Astrocyte (in vitro differentiated cells and primary cell): ENCODE data around the gene OR4N2. TPM values are rescaled to one million over a fixed set of nuclear protein-coding genes. Genes with fewer than 3 reads are reported as not detected.
"Not testable (repeated sequence)": the region's sequence is repeated elsewhere in the genome, so short reads cannot be mapped to it uniquely, and the experiment has no call there.

ENCODE experiments used
- DNase-seq: peaks from one replicate; pipeline ENCODE4 v3.0.0-alpha.2; 2010; ENCODE audit warnings: low read depth
- FAIRE-seq: peaks from 2 replicates; lab custom pipeline; 2011; peaks lifted over from hg19 to GRCh38; lab: Jason Lieb, UNC
- H2AFZ ChIP-seq: 2 replicates; pipeline ENCODE4 v1.6.0; 2012; ENCODE audit warnings: low read depth, low read length, inconsistent platforms
- H3K27ac ChIP-seq: 2 replicates; pipeline ENCODE4 v1.5.1; 2011; ENCODE audit warnings: low read depth, low read length, inconsistent platforms
- H3K27me3 ChIP-seq: 2 replicates; pipeline ENCODE4 v1.6.0; 2011; ENCODE audit warnings: low read length, inconsistent platforms; ENCODE audit not compliant: insufficient read depth
- H3K36me3 ChIP-seq: 2 replicates; pipeline ENCODE4 v1.5.1; 2011; ENCODE audit warnings: low read length, inconsistent platforms; ENCODE audit not compliant: insufficient read depth
- H3K4me1 ChIP-seq: 2 replicates; pipeline ENCODE4 v1.5.1; 2011; ENCODE audit warnings: low read length, inconsistent platforms; ENCODE audit not compliant: insufficient read depth
- H3K4me2 ChIP-seq: 2 replicates; pipeline ENCODE4 v1.6.0; 2012; ENCODE audit warnings: low read length, inconsistent platforms
- H3K4me3 ChIP-seq: 2 replicates; pipeline ENCODE4 v1.5.1; 2011; ENCODE audit warnings: low read depth, mild to moderate bottlenecking, low read length, inconsistent platforms; ENCODE audit not compliant: insufficient read depth
- H3K79me2 ChIP-seq: 2 replicates; pipeline ENCODE4 v1.6.0; 2012; ENCODE audit warnings: mild to moderate bottlenecking, low read length, inconsistent platforms; ENCODE audit not compliant: insufficient read depth
- H3K9ac ChIP-seq: 2 replicates; pipeline ENCODE4 v1.6.0; 2012; ENCODE audit warnings: mild to moderate bottlenecking, low read length, inconsistent platforms
- H3K9me3 ChIP-seq: 2 replicates; pipeline ENCODE4 v1.5.1; 2012; ENCODE audit warnings: low read depth, mild to moderate bottlenecking, low read length, inconsistent platforms; ENCODE audit not compliant: insufficient read depth
- H4K20me1 ChIP-seq: 2 replicates; pipeline ENCODE4 v1.6.0; 2012; ENCODE audit warnings: low read length, inconsistent platforms; ENCODE audit not compliant: insufficient read depth
- H3K27ac Mint-ChIP-seq: one replicate; pipeline ENCODE4 v1.8.0; 2021; ENCODE audit warnings: mild to moderate bottlenecking, mixed read lengths; ENCODE audit not compliant: unreplicated experiment
- H3K27me3 Mint-ChIP-seq: one replicate; pipeline ENCODE4 v1.8.0; 2021; ENCODE audit warnings: low read depth, mixed read lengths; ENCODE audit not compliant: unreplicated experiment
- H3K36me3 Mint-ChIP-seq: one replicate; pipeline ENCODE4 v1.8.0; 2021; ENCODE audit warnings: low read depth, mixed read lengths; ENCODE audit not compliant: unreplicated experiment
- H3K4me1 Mint-ChIP-seq: one replicate; pipeline ENCODE4 v1.8.0; 2021; ENCODE audit warnings: low read depth, mixed read lengths; ENCODE audit not compliant: unreplicated experiment
- H3K4me3 Mint-ChIP-seq: one replicate; pipeline ENCODE4 v1.8.0; 2021; ENCODE audit warnings: mild to moderate bottlenecking, moderate library complexity, mixed read lengths; ENCODE audit not compliant: unreplicated experiment
- H3K9me3 Mint-ChIP-seq: one replicate; pipeline ENCODE4 v1.8.0; 2021; ENCODE audit warnings: mild to moderate bottlenecking, mixed read lengths; ENCODE audit not compliant: unreplicated experiment
- EZH2 ChIP-seq: IDR thresholded peaks from 2 replicates; pipeline ENCODE4 v1.6.1; 2012; ENCODE audit warnings: mild to moderate bottlenecking, low read length, inconsistent platforms; ENCODE audit not compliant: insufficient read depth
- total RNA-seq: library from RNA; stranded (reverse); gene quantifications from 2 replicates; pipeline ENCODE4 v1.2.1, GENCODE V29; 2021
- TF ChIP-seq, protein P1 (sequence below): IDR thresholded peaks from 2 replicates; pipeline ENCODE4 v1.5.1; 2011; ENCODE audit warnings: low read depth, mild to moderate bottlenecking, inconsistent platforms, low read length, moderate library complexity; ENCODE audit not compliant: insufficient read depth

OR4N2 gene
- total RNA-seq, 1 donor from 2014 or later, result not detected

DNA sequence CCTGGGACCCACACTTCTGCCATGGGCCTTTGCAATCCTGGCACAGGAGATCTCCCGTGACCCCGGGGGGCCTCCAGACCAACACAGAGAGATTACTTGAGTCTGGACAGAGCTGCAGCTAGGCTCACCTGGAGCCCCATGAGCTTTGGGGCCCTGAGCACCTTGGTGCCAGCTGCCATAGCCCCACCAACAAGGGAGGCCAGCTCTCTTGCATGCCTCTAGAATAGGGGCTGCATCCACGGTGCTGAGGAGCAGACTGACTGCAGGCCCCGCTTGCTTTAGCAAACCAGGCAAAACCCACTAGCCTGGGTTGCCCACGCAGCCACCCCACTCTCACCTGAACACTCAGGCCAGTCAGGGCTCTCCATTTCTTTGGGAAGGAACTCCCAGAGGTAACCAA is 3.7 kb upstream of the OR4N2 start:
- Histone ChIP-seq H3K79me2 (no peaks in the 10 kb centered on the region), H3K27me3 (no peaks in the 10 kb centered on the region), H3K9ac (no peak overlapping the region), H4K20me1 (no peaks in the 10 kb centered on the region), H3K4me2 (no peak overlapping the region), H3K36me3 (no peaks in the 10 kb centered on the region), H3K4me1 (no peaks in the 10 kb centered on the region), H3K9me3 (peaks cover 19% of the 10 kb centered on the region), H3K4me3 (no peak overlapping the region), H2AFZ (no peak overlapping the region), H3K27ac (no peak overlapping the region)
- TF ChIP-seq, protein P1, sequence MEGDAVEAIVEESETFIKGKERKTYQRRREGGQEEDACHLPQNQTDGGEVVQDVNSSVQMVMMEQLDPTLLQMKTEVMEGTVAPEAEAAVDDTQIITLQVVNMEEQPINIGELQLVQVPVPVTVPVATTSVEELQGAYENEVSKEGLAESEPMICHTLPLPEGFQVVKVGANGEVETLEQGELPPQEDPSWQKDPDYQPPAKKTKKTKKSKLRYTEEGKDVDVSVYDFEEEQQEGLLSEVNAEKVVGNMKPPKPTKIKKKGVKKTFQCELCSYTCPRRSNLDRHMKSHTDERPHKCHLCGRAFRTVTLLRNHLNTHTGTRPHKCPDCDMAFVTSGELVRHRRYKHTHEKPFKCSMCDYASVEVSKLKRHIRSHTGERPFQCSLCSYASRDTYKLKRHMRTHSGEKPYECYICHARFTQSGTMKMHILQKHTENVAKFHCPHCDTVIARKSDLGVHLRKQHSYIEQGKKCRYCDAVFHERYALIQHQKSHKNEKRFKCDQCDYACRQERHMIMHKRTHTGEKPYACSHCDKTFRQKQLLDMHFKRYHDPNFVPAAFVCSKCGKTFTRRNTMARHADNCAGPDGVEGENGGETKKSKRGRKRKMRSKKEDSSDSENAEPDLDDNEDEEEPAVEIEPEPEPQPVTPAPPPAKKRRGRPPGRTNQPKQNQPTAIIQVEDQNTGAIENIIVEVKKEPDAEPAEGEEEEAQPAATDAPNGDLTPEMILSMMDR, result no peak
- TF ChIP-seq EZH2, result no peak
- Mint-ChIP-seq H3K36me3 (no peaks in the 10 kb centered on the region), H3K4me1 (no peaks in the 10 kb centered on the region), H3K4me3 (no peak overlapping the region), H3K27ac (no peak overlapping the region), H3K9me3 (peaks cover 3% of the 10 kb centered on the region), H3K27me3 (no peaks in the 10 kb centered on the region)
- FAIRE-seq, result no peak
- no peak for DNase-seq

DNA sequence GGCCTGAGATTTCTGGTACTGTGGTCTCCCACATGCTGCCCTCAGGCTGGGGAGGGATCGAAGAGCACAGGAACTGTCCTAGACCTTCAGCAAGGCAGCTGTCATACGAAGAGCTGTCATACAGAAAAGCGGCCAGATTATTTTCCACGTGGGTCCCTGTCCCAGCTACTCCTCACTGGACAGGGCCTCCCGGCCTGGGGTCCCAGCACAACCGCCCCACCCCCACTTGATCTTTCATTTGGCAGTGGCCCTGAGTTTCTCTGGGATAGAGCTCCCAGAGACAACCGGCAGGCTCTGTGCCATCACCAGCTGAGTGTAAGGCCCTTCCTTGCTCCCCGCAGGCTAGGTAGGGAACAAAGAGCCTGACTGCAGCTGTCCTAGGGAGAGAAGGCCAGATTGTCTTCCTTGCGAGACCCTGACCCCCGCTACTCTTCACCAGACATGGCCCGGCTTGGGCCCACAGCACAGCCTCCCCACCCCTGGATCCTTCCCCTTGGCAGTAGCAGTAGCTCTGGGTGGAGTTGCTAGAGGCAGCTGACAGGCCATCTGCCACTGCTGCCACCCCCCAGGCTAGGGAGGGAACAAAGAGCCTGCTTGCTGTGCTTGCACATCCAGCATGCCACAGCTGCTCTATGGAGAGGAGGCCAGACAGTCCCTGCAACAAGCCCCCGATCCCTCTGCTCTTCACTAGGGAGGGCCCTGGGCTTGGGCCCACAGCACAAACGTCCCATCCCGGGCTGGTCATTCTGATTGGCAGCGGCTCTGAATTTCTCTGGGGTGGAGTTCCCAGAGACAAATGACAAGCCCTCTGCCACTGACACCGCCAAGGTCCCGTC is 3.1 kb upstream of the OR4N2 start:
- Mint-ChIP-seq H3K36me3 (no peaks in the 10 kb centered on the region), H3K4me1 (no peaks in the 10 kb centered on the region), H3K27ac (no peak overlapping the region), H3K4me3 (no peak overlapping the region), H3K27me3 (no peaks in the 10 kb centered on the region), H3K9me3 (peaks cover 3% of the 10 kb centered on the region)
- Histone ChIP-seq H3K4me3 (no peak overlapping the region), H3K4me2 (no peak overlapping the region), H3K36me3 (no peaks in the 10 kb centered on the region), H3K79me2 (no peaks in the 10 kb centered on the region), H3K27me3 (no peaks in the 10 kb centered on the region), H3K27ac (no peak overlapping the region), H3K9ac (no peak overlapping the region), H3K4me1 (no peaks in the 10 kb centered on the region), H4K20me1 (no peaks in the 10 kb centered on the region), H3K9me3 (peaks cover 22% of the 10 kb centered on the region), H2AFZ (no peak overlapping the region)
- FAIRE-seq (no peak), DNase-seq (no peak)
- TF ChIP-seq, protein P1, result no peak
- TF ChIP-seq EZH2, result no peak

DNA sequence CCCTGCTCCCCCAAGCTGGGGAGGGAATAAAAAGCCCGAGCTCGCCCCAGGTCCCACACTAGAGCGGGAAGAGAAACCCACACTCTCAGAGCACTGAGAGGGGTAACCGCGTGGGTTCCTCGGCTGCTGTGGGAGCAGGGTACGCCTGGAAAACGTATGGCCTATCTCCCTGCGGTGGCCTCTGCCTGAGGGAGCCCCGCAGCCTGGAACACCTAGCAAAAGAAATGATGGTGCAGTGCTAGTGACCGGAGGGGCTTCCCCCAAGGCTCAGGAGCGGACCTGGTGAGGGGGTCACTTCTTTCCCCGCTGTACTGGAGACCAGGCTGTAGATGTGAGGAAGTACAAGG is 2.5 kb upstream of the OR4N2 start:
- H3K4me3 ChIP-seq, result no peak overlapping the region
- H3K27ac ChIP-seq, result no peak overlapping the region
- H3K4me1 Mint-ChIP-seq, result no peaks in the 10 kb centered on the region
- H3K9me3 ChIP-seq, result peaks cover 22% of the 10 kb centered on the region
- H3K4me3 Mint-ChIP-seq, result no peak overlapping the region
- FAIRE-seq (no peak), DNase-seq (no peak)
- H2AFZ ChIP-seq, result no peak overlapping the region
- H3K36me3 Mint-ChIP-seq, result no peaks in the 10 kb centered on the region
- H4K20me1 ChIP-seq, result no peaks in the 10 kb centered on the region
- H3K4me2 ChIP-seq, result no peak overlapping the region
- H3K9me3 Mint-ChIP-seq, result peaks cover 3% of the 10 kb centered on the region
- H3K27me3 ChIP-seq, result no peaks in the 10 kb centered on the region
- no peaks in the 10 kb centered on the region for H3K4me1 ChIP-seq
- no peak overlapping the region for H3K27ac Mint-ChIP-seq
- H3K36me3 ChIP-seq, result no peaks in the 10 kb centered on the region
- no peak overlapping the region for H3K9ac ChIP-seq
- no peaks in the 10 kb centered on the region for H3K79me2 ChIP-seq
- no peaks in the 10 kb centered on the region for H3K27me3 Mint-ChIP-seq
- TF ChIP-seq, protein P1, result no peak
- TF ChIP-seq EZH2, result no peak

DNA sequence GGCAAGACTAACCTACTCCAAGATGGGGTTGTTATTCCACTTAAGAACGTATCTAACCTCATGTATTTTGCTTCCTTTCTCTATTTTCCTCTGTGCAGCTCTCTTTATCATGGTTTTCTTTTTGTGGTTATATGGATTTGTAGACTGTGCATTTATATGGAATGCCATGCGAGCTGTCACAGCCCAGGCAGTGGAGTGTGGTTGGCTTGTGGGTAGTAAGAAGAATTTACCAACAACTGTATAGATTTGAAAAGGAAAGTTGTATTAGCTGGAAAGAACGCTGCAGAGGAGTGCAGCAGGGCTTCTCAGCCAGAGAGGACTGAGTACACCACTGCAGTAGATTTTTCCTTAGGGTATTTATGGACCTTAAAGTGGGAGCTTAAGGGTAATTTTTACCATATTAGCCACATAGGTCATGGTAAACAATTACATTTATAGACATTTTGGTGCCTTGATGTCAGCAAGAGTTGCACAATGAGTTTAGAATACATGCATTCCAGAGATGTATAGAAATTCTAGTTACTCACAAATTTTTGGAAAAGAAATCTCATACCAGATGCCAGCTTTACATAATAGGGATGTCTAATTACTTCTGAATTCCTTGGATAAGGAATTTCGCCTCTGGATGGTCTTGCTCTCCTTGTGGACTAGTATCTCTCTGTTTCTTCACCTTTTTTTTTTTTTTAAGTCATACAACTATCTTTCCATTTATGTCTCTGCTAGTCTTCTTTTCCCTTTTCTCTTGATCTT is 9.8 kb downstream of the OR4N2 start:
- not testable (repeated sequence) for H3K4me3 ChIP-seq, H4K20me1 ChIP-seq, H3K79me2 ChIP-seq, H3K27ac ChIP-seq, H2AFZ ChIP-seq, H3K4me1 Mint-ChIP-seq, H3K4me2 ChIP-seq, H3K36me3 Mint-ChIP-seq, H3K4me3 Mint-ChIP-seq, H3K36me3 ChIP-seq, FAIRE-seq, DNase-seq, H3K27ac Mint-ChIP-seq, H3K9me3 Mint-ChIP-seq, H3K9me3 ChIP-seq, H3K27me3 ChIP-seq, H3K27me3 Mint-ChIP-seq, H3K9ac ChIP-seq, H3K4me1 ChIP-seq
